Esophagus squamous epithelium (tissue), 4 donors: ENCODE measurements around the gene NTMT2.

Experiments used
- CTCF ChIP-seq, 6 experiments: fragments of 450-650 bp in 4 of 6; fragments of 200-600 bp in 2 of 6; sonication (generic) in 2 of 6; IDR thresholded peaks; one replicate each; pipeline ENCODE4 v1.5.1; 2016 to 2019; ENCODE audit warnings: antibody characterized with exemption in 6 of 6, mild to moderate bottlenecking in 4 of 6, moderate library complexity in 4 of 6
- POLR2A ChIP-seq, 4 donors: fragments of 450-650 bp; IDR thresholded peaks; one replicate each; pipeline ENCODE4 v1.6.1; 2017; ENCODE audit warnings: antibody characterized with exemption in 4 of 4, mild to moderate bottlenecking in 4 of 4, moderate library complexity in 3 of 4

GRCh38 chr1:170146720-170147263 is 1.0 kb downstream of the NTMT2 start:
- TF ChIP-seq CTCF (IDR thresholded peaks at IDR 0.05) (no peak), POLR2A (IDR thresholded peaks at IDR 0.05) (no peak)
